Activated T-cell treated with anti-CD3 and anti-CD28 coated beads, Interleukin-2, amount 50 U/mL, for 48 hours (primary cell): ENCODE results near the gene ZNRF4.

Experiments used
- DNase-seq, 2 experiments: peaks; one replicate each; pipeline ENCODE4 v3.0.0-alpha.2; 2020

The ZNRF4 gene

GRCh38 chr19:5443723-5444122 is 11.5 kb upstream of the ZNRF4 start:
- DNase-seq: no peak

GRCh38 chr19:5444431-5444830 is 10.8 kb upstream of the ZNRF4 start:
- no peak for DNase-seq

- DNase-seq: no peak
Observed at GRCh38 chr19:5445071-5445470, 10.1 kb upstream of the ZNRF4 start.

GRCh38 chr19:5445561-5446055 is 9.6 kb upstream of the ZNRF4 start:
- no peak for DNase-seq

- no peak for DNase-seq
Observed at GRCh38 chr19:5447700-5448311, 7.4 kb upstream of the ZNRF4 start.

GRCh38 chr19:5448374-5448773 is 6.8 kb upstream of the ZNRF4 start:
- no peak for DNase-seq

GRCh38 chr19:5450482-5451126 is 4.6 kb upstream of the ZNRF4 start:
- no peak for DNase-seq

- DNase-seq: no peak
Observed at GRCh38 chr19:5451494-5451893, 3.7 kb upstream of the ZNRF4 start.

- no peak for DNase-seq
Observed at GRCh38 chr19:5452594-5453565, 2.3 kb upstream of the ZNRF4 start.

GRCh38 chr19:5454743-5455142 is 474 bp upstream of the ZNRF4 start:
- no peak for DNase-seq

- DNase-seq: no peak
Observed at GRCh38 chr19:5456130-5456840, 1.1 kb downstream of the ZNRF4 start.

- DNase-seq: no peak
Observed at GRCh38 chr19:5456841-5457200, 1.6 kb downstream of the ZNRF4 start.

GRCh38 chr19:5457709-5458108 is 2.5 kb downstream of the ZNRF4 start:
- DNase-seq: no peak

- no peak for DNase-seq
Observed at GRCh38 chr19:5458420-5458819, 3.2 kb downstream of the ZNRF4 start.

- no peak for DNase-seq
Observed at GRCh38 chr19:5459360-5459759, 4.1 kb downstream of the ZNRF4 start.

- no peak for DNase-seq
Observed at GRCh38 chr19:5460748-5461147, 5.5 kb downstream of the ZNRF4 start.

GRCh38 chr19:5463959-5464358 is 8.7 kb downstream of the ZNRF4 start:
- DNase-seq: no peak

GRCh38 chr19:5466072-5466471 is 10.9 kb downstream of the ZNRF4 start:
- DNase-seq: no peak

- no peak for DNase-seq
Observed at GRCh38 chr19:5466814-5467291, 11.6 kb downstream of the ZNRF4 start.

- no peak for DNase-seq
Observed at GRCh38 chr19:5470264-5470671, 15.1 kb downstream of the ZNRF4 start.

- DNase-seq: no peak
Observed at GRCh38 chr19:5472286-5472685, 17.1 kb downstream of the ZNRF4 start.

GRCh38 chr19:5473646-5474045 is 18.4 kb downstream of the ZNRF4 start:
- DNase-seq: no peak
